Stimulated activated CD8-positive, alpha-beta memory T cell treated with anti-CD3 and anti-CD28 coated beads, Interleukin-15, amount 100 ng/mL, for 48 hours (primary cell): ENCODE data around the gene MAP2K2.

ENCODE experiments used
- DNase-seq, 2 donors: peaks; one replicate each; pipeline ENCODE4 v3.0.0-alpha.2; 2020; ENCODE audit warnings: low read depth in 2 of 2

Gene MAP2K2

GRCh38 chr19:4077800-4078684 lies 45.9 kb downstream of the MAP2K2 start:
- no peak for DNase-seq

- no peak for DNase-seq
Measured at GRCh38 chr19:4077007-4077374, 46.9 kb downstream of the MAP2K2 start.

GRCh38 chr19:4075373-4075772 lies 48.5 kb downstream of the MAP2K2 start:
- no peak for DNase-seq

- DNase-seq: no peak
Measured at GRCh38 chr19:4071610-4072009, 52.3 kb downstream of the MAP2K2 start.

- DNase-seq: no peak
Measured at GRCh38 chr19:4069331-4069959, 54.5 kb downstream of the MAP2K2 start.

GRCh38 chr19:4068047-4068966 lies 55.6 kb downstream of the MAP2K2 start:
- DNase-seq: no peak

- no peak for DNase-seq
Measured at GRCh38 chr19:4067396-4068046, 56.4 kb downstream of the MAP2K2 start.

GRCh38 chr19:4066682-4067395 lies 57.1 kb downstream of the MAP2K2 start, which contains the start of gene ZBTB7A:
ZBTB7A (minus strand) TSS chr19:4066899; CDS start chr19:4055232, 11,667 bp downstream.
- peak in 1 of 2 donors; percentile 63 for DNase-seq

- DNase-seq: no peak
Measured at GRCh38 chr19:4066176-4066606, 57.7 kb downstream of the MAP2K2 start.

- peak; percentile 96 to 97 for DNase-seq
Measured at GRCh38 chr19:4065430-4066175, 58.3 kb downstream of the MAP2K2 start.

- DNase-seq: no peak
Measured at GRCh38 chr19:4064496-4065260, 59.2 kb downstream of the MAP2K2 start.

GRCh38 chr19:4064149-4064495 lies 59.8 kb downstream of the MAP2K2 start:
- DNase-seq: no peak

- DNase-seq: no peak
Measured at GRCh38 chr19:4063369-4064148, 60.4 kb downstream of the MAP2K2 start.

- no peak for DNase-seq
Measured at GRCh38 chr19:4062419-4063368, 61.2 kb downstream of the MAP2K2 start.

GRCh38 chr19:4061683-4062418 lies 62.1 kb downstream of the MAP2K2 start:
- DNase-seq: no peak

- DNase-seq: no peak
Measured at GRCh38 chr19:4061178-4061682, 62.7 kb downstream of the MAP2K2 start.
